Measurements from ENCODE around the gene GPR18.

DNA sequence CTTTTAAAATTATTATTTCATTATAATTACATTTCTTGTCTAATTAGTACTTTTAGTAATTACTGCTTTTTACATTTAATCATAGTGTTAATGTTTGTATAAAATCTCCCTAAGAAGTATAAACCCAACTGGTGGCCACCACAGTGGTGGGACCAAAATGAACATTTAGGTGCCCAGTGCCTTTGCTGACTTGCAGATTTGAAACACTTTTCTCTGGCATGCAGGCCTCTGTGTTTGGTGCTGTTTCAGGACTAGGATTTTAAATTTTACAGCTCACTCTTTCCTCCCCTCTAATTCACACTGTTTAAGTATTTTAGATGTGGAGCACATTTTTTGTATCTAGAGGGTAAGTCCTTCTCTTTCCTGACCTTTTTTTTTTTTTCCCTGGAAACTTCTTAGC, 40.1 kb downstream of the GPR18 start:
- TF ChIP-seq, protein P1, sequence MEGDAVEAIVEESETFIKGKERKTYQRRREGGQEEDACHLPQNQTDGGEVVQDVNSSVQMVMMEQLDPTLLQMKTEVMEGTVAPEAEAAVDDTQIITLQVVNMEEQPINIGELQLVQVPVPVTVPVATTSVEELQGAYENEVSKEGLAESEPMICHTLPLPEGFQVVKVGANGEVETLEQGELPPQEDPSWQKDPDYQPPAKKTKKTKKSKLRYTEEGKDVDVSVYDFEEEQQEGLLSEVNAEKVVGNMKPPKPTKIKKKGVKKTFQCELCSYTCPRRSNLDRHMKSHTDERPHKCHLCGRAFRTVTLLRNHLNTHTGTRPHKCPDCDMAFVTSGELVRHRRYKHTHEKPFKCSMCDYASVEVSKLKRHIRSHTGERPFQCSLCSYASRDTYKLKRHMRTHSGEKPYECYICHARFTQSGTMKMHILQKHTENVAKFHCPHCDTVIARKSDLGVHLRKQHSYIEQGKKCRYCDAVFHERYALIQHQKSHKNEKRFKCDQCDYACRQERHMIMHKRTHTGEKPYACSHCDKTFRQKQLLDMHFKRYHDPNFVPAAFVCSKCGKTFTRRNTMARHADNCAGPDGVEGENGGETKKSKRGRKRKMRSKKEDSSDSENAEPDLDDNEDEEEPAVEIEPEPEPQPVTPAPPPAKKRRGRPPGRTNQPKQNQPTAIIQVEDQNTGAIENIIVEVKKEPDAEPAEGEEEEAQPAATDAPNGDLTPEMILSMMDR (conservative IDR thresholded peaks at IDR 0.05; ENCODE audit: low read length), result no peak
- no peak for TF ChIP-seq EZH2phosphoT487 (IDR thresholded peaks at IDR 0.05; ENCODE audit: borderline replicate concordance, low read depth, low read length)

Measured in OCI-LY7 (cell line).